ENCODE results near the gene EPHB2.

Gene EPHB2

GRCh38 chr1:22751124-22751531 is 40.5 kb downstream of the EPHB2 start:
- no peak for DNase-seq (ENCODE audit: low read depth)

GRCh38 chr1:22752339-22752738 is 41.7 kb downstream of the EPHB2 start:
- DNase-seq (ENCODE audit: low read depth), result no peak

GRCh38 chr1:22753481-22753971 is 42.9 kb downstream of the EPHB2 start:
- peak; percentile 64 for DNase-seq (ENCODE audit: low read depth)

- no peak for DNase-seq (ENCODE audit: low read depth)
These were observed 43.6 kb downstream of the EPHB2 start for GRCh38 chr1:22754106-22754768.

GRCh38 chr1:22754824-22755223 is 44.2 kb downstream of the EPHB2 start:
- DNase-seq (ENCODE audit: low read depth), result no peak

GRCh38 chr1:22755641-22756040 is 45.0 kb downstream of the EPHB2 start:
- no peak for DNase-seq (ENCODE audit: low read depth)

GRCh38 chr1:22756125-22756735 is 45.6 kb downstream of the EPHB2 start:
- DNase-seq (ENCODE audit: low read depth), result no peak

GRCh38 chr1:22760455-22760854 is 49.8 kb downstream of the EPHB2 start:
- DNase-seq (ENCODE audit: low read depth), result no peak

GRCh38 chr1:22761101-22761500 is 50.5 kb downstream of the EPHB2 start:
- DNase-seq (ENCODE audit: low read depth), result no peak

- no peak for DNase-seq (ENCODE audit: low read depth)
These were observed 51.2 kb downstream of the EPHB2 start for GRCh38 chr1:22761821-22762220.

GRCh38 chr1:22763487-22764200 is 53.0 kb downstream of the EPHB2 start:
- DNase-seq (ENCODE audit: low read depth), result no peak

GRCh38 chr1:22767852-22768251 is 57.2 kb downstream of the EPHB2 start:
- DNase-seq (ENCODE audit: low read depth), result no peak

- no peak for DNase-seq (ENCODE audit: low read depth)
These were observed 59.3 kb downstream of the EPHB2 start for GRCh38 chr1:22769932-22770331.

- no peak for DNase-seq (ENCODE audit: low read depth)
These were observed 61.4 kb downstream of the EPHB2 start for GRCh38 chr1:22772014-22772413.

- peak; percentile 49 for DNase-seq (ENCODE audit: low read depth)
These were observed 63.6 kb downstream of the EPHB2 start for GRCh38 chr1:22773981-22774832.

GRCh38 chr1:22774833-22775182 is 64.2 kb downstream of the EPHB2 start:
- no peak for DNase-seq (ENCODE audit: low read depth)

GRCh38 chr1:22775478-22775877 is 64.8 kb downstream of the EPHB2 start:
- DNase-seq (ENCODE audit: low read depth), result no peak

- DNase-seq (ENCODE audit: low read depth), result no peak
These were observed 65.5 kb downstream of the EPHB2 start for GRCh38 chr1:22776035-22776613.

GRCh38 chr1:22777388-22778057 is 66.9 kb downstream of the EPHB2 start:
- no peak for DNase-seq (ENCODE audit: low read depth)

- DNase-seq (ENCODE audit: low read depth), result no peak
These were observed 67.8 kb downstream of the EPHB2 start for GRCh38 chr1:22778408-22778807.

- no peak for DNase-seq (ENCODE audit: low read depth)
These were observed 68.4 kb downstream of the EPHB2 start for GRCh38 chr1:22778862-22779520.
